ENCODE measurements around the gene PARP14. TPM values are rescaled to one million over a fixed set of nuclear protein-coding genes. Genes with fewer than 3 reads are reported as not detected.

The PARP14 gene
- polyA plus RNA-seq, 1 donor from 2014 or later = not detected

DNA sequence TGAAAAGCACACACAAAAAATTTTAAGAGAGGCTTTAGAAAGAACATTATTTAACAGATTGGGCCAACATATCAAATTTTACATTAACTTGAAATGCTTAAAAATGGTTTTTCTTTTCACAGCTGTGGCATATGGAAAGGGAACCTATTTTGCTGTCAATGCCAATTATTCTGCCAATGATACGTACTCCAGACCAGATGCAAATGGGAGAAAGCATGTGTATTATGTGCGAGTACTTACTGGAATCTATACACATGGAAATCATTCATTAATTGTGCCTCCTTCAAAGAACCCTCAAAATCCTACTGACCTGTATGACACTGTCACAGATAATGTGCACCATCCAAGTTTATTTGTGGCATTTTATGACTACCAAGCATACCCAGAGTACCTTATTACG lies 47.5 kb downstream of the PARP14 start:
- TF ChIP-seq TAF1 (IDR thresholded peaks at IDR 0.05; ENCODE audit: low read depth) = no peak
- no peak for TF ChIP-seq EP300 (conservative IDR thresholded peaks at IDR 0.05; ENCODE audit: poor library complexity, severe bottlenecking)
- TF ChIP-seq, protein P1, sequence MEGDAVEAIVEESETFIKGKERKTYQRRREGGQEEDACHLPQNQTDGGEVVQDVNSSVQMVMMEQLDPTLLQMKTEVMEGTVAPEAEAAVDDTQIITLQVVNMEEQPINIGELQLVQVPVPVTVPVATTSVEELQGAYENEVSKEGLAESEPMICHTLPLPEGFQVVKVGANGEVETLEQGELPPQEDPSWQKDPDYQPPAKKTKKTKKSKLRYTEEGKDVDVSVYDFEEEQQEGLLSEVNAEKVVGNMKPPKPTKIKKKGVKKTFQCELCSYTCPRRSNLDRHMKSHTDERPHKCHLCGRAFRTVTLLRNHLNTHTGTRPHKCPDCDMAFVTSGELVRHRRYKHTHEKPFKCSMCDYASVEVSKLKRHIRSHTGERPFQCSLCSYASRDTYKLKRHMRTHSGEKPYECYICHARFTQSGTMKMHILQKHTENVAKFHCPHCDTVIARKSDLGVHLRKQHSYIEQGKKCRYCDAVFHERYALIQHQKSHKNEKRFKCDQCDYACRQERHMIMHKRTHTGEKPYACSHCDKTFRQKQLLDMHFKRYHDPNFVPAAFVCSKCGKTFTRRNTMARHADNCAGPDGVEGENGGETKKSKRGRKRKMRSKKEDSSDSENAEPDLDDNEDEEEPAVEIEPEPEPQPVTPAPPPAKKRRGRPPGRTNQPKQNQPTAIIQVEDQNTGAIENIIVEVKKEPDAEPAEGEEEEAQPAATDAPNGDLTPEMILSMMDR (IDR thresholded peaks at IDR 0.05; ENCODE audit: poor library complexity, severe bottlenecking) = no peak
- TF ChIP-seq, protein P2, sequence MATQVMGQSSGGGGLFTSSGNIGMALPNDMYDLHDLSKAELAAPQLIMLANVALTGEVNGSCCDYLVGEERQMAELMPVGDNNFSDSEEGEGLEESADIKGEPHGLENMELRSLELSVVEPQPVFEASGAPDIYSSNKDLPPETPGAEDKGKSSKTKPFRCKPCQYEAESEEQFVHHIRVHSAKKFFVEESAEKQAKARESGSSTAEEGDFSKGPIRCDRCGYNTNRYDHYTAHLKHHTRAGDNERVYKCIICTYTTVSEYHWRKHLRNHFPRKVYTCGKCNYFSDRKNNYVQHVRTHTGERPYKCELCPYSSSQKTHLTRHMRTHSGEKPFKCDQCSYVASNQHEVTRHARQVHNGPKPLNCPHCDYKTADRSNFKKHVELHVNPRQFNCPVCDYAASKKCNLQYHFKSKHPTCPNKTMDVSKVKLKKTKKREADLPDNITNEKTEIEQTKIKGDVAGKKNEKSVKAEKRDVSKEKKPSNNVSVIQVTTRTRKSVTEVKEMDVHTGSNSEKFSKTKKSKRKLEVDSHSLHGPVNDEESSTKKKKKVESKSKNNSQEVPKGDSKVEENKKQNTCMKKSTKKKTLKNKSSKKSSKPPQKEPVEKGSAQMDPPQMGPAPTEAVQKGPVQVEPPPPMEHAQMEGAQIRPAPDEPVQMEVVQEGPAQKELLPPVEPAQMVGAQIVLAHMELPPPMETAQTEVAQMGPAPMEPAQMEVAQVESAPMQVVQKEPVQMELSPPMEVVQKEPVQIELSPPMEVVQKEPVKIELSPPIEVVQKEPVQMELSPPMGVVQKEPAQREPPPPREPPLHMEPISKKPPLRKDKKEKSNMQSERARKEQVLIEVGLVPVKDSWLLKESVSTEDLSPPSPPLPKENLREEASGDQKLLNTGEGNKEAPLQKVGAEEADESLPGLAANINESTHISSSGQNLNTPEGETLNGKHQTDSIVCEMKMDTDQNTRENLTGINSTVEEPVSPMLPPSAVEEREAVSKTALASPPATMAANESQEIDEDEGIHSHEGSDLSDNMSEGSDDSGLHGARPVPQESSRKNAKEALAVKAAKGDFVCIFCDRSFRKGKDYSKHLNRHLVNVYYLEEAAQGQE (IDR thresholded peaks at IDR 0.05; ENCODE audit: borderline replicate concordance) = no peak
- no peak for TF ChIP-seq POLR2AphosphoS5 (IDR thresholded peaks at IDR 0.05)
- no peak for TF ChIP-seq SMC3 (conservative IDR thresholded peaks at IDR 0.05; ENCODE audit: poor library complexity)
- TF ChIP-seq MXI1 (conservative IDR thresholded peaks at IDR 0.05; ENCODE audit: poor library complexity, severe bottlenecking) = no peak
- no peak for TF ChIP-seq EZH2 (IDR thresholded peaks at IDR 0.05; ENCODE audit: borderline replicate concordance, insufficient read depth, low read length, poor library complexity, severe bottlenecking)
- no peak for TF ChIP-seq RAD21 (conservative IDR thresholded peaks at IDR 0.05)
- no peak overlapping the region for H3K9ac ChIP-seq (ENCODE audit: low read length)
- H4K20me1 ChIP-seq (ENCODE audit: insufficient read depth) = no peaks in the 10 kb centered on the region
- no peaks in the 10 kb centered on the region for H3F3A ChIP-seq (ENCODE audit: insufficient read depth, low read length, poor library complexity, severe bottlenecking)
- H3K36me3 ChIP-seq (ENCODE audit: insufficient read depth, low read length) = no peaks in the 10 kb centered on the region
- H3K27ac ChIP-seq (ENCODE audit: low read length) = no peak overlapping the region
- H3K9me3 ChIP-seq (ENCODE audit: low read length) = no peaks in the 10 kb centered on the region
- H3K79me2 ChIP-seq (replicated peaks; ENCODE audit: insufficient read depth, low read length) = no peaks in the 10 kb centered on the region
- H3K27me3 ChIP-seq (ENCODE audit: insufficient read depth, low read depth, low read length) = no peaks in the 10 kb centered on the region
- no peak overlapping the region for H2AFZ ChIP-seq (ENCODE audit: low read depth, low read length)
- no peak overlapping the region for H3K4me3 ChIP-seq (ENCODE audit: low read length)
- no peaks in the 10 kb centered on the region for H3K9me2 ChIP-seq (ENCODE audit: insufficient read depth, low read length)
- no peak overlapping the region for H3K4me2 ChIP-seq (ENCODE audit: low read length)

DNA sequence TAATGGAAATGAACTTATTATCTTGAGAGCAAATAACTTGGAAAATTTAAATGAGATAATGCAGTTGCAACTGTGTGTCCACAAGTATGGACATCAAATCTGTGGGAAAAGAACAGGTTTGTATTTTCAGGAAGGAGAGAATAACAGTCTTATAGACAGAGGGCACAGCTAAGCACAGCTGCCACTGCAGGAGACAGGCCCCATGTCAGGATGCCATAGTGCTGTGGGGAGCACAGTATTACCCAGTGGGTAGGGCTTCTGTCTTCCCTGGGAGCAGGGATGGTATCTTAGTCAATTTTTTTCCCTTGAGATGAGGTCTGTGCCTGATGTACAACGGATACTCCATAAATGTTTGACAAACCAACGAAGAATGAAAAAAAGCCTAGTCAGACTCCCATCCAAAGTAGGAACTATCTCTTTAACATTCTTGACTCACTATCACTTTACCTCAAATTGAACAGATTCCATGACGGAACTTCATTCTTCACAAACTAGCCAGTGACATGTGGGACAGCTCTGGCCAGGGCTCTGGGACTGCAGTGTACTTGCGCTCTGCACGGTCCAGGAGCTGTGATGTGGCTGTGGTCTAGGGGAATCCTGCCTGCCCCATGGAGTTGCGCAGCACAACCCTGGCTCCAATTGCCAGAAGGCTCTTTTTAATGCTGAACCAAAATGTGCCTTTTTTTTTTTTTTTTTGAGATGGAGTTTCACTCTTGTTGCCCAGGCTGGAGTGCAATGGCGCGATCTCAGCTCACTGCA lies 48.3 kb downstream of the PARP14 start:
- TF ChIP-seq EP300 (conservative IDR thresholded peaks at IDR 0.05; ENCODE audit: poor library complexity, severe bottlenecking) = no peak
- TF ChIP-seq TAF1 (IDR thresholded peaks at IDR 0.05; ENCODE audit: low read depth) = no peak
- TF ChIP-seq, protein P1 (IDR thresholded peaks at IDR 0.05; ENCODE audit: poor library complexity, severe bottlenecking) = no peak
- TF ChIP-seq RAD21 (conservative IDR thresholded peaks at IDR 0.05) = no peak
- TF ChIP-seq MXI1 (conservative IDR thresholded peaks at IDR 0.05; ENCODE audit: poor library complexity, severe bottlenecking) = no peak
- TF ChIP-seq POLR2AphosphoS5 (IDR thresholded peaks at IDR 0.05) = no peak
- TF ChIP-seq, protein P2 (IDR thresholded peaks at IDR 0.05; ENCODE audit: borderline replicate concordance) = no peak
- TF ChIP-seq SMC3 (conservative IDR thresholded peaks at IDR 0.05; ENCODE audit: poor library complexity) = no peak
- TF ChIP-seq EZH2 (IDR thresholded peaks at IDR 0.05; ENCODE audit: borderline replicate concordance, insufficient read depth, low read length, poor library complexity, severe bottlenecking) = no peak
- H2AFZ ChIP-seq (ENCODE audit: low read depth, low read length) = no peak overlapping the region

More for the DNA sequence above, 48.3 kb downstream of the PARP14 start:
- Histone ChIP-seq H3K79me2 (replicated peaks; ENCODE audit: insufficient read depth, low read length) (no peaks in the 10 kb centered on the region), H3F3A (ENCODE audit: insufficient read depth, low read length, poor library complexity, severe bottlenecking) (no peaks in the 10 kb centered on the region), H3K9me3 (ENCODE audit: low read length) (no peaks in the 10 kb centered on the region), H4K20me1 (ENCODE audit: insufficient read depth) (no peaks in the 10 kb centered on the region), H3K4me2 (ENCODE audit: low read length) (no peak overlapping the region), H3K27me3 (ENCODE audit: insufficient read depth, low read depth, low read length) (no peaks in the 10 kb centered on the region), H3K4me3 (ENCODE audit: low read length) (no peak overlapping the region), H3K9ac (ENCODE audit: low read length) (no peak overlapping the region), H3K27ac (ENCODE audit: low read length) (no peak overlapping the region), H3K36me3 (ENCODE audit: insufficient read depth, low read length) (no peaks in the 10 kb centered on the region), H3K9me2 (ENCODE audit: insufficient read depth, low read length) (no peaks in the 10 kb centered on the region)

Data from neural cell (in vitro differentiated cells).